Karpas-422 (cell line): ENCODE results near the gene PREX1. TPM values are rescaled to one million over a fixed set of nuclear protein-coding genes. Genes with fewer than 3 reads are reported as not detected.

Experiments used
- DNase-seq: peaks from one replicate; pipeline ENCODE4 v3.0.0-alpha.2; 2015
- H2AFZ ChIP-seq: fragments of 200-600 bp; sonication (generic); 2 replicates; pipeline ENCODE4 v1.6.1; 2014; ENCODE audit warnings: antibody characterized with exemption, low read length, mixed read lengths
- H3K27ac ChIP-seq: fragments of 200-600 bp; sonication (generic); 2 replicates; pipeline ENCODE4 v1.5.1; 2014; ENCODE audit warnings: mild to moderate bottlenecking, low read length, moderate library complexity
- H3K27me3 ChIP-seq: fragments of 200-600 bp; sonication (generic); 2 replicates; pipeline ENCODE4 v1.6.1; 2014; ENCODE audit warnings: low read length, mixed read lengths
- H3K36me3 ChIP-seq: fragments of 200-600 bp; sonication (generic); 2 replicates; pipeline ENCODE4 v1.6.1; 2014; ENCODE audit warnings: low read length, mixed read lengths; ENCODE audit not compliant: insufficient read depth
- H3K4me1 ChIP-seq: fragments of 200-600 bp; sonication (generic); 2 replicates; pipeline ENCODE4 v1.6.1; 2014; ENCODE audit warnings: mild to moderate bottlenecking, low read length, mixed read lengths
- H3K4me2 ChIP-seq: fragments of 200-600 bp; sonication (generic); 2 replicates; pipeline ENCODE4 v1.6.1; 2014; ENCODE audit warnings: low read length, low read depth, mild to moderate bottlenecking; ENCODE audit not compliant: poor library complexity, severe bottlenecking
- H3K4me3 ChIP-seq: fragments of 200-600 bp; sonication (generic); 2 replicates; pipeline ENCODE4 v1.5.1; 2014; ENCODE audit warnings: mild to moderate bottlenecking, antibody characterized with exemption, low read length, mixed read lengths
- H3K79me2 ChIP-seq: fragments of 200-600 bp; sonication (generic); 2 replicates; pipeline ENCODE4 v1.6.1; 2014; ENCODE audit warnings: mild to moderate bottlenecking, low read length, mixed read lengths
- H3K9ac ChIP-seq: fragments of 200-600 bp; sonication (generic); 2 replicates; pipeline ENCODE4 v1.6.0; 2014; ENCODE audit warnings: low read length
- H3K9me2 ChIP-seq: fragments of 200-600 bp; sonication (generic), shearing (Covaris generic); replicated peaks from 2 replicates; pipeline ENCODE4 v1.6.0; 2014; ENCODE audit warnings: mild to moderate bottlenecking, low read length, moderate library complexity; ENCODE audit not compliant: insufficient read depth
- H3K9me3 ChIP-seq: fragments of 300-700, 200-600 bp; sonication (generic); 2 replicates; pipeline ENCODE4 v1.6.1; 2014; ENCODE audit warnings: low read length, mixed read lengths
- H4K20me1 ChIP-seq: fragments of 200-600 bp; sonication (generic); 2 replicates; pipeline ENCODE4 v1.6.1; 2014; ENCODE audit warnings: mild to moderate bottlenecking, antibody characterized with exemption, low read length, low read depth; ENCODE audit not compliant: insufficient read depth
- total RNA-seq: library from RNA; depleted of rRNA; stranded (reverse); fragments of >200 nt; shearing (Covaris generic); gene quantifications from 2 replicates; pipeline ENCODE4 v1.2.3, GENCODE V29; 2014; ENCODE audit warnings: low replicate concordance

Gene PREX1
- total RNA-seq, 1 experiment from 2014 or later, result not detected

DNA sequence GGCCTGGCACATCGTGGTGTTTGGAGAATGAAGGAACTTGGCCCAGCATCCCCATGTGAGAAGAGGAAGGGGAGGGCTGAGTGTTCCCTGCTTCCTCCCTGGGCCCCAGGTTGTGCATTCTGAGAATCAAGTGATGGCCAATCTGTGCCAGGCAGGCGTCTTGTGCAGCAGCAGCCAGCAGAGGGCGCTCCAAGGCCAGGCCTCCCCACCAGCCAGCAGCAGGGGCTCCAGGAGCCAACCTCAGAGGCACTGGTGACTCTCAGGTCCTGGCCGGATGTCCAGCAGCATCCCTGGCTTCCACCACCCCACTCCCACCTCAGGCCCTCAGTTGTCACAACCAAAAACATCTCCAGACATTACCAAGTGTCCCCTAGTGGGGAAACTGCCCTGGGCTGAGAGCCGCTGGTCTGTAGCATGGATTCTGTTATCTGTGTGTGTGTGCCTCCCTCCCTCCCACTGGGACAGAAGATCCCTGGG, 192.0 kb downstream of the PREX1 start:
- H4K20me1 ChIP-seq, result no peaks in the 10 kb centered on the region
- H3K4me3 ChIP-seq, result no peak overlapping the region
- H3K9me3 ChIP-seq, result no peaks in the 10 kb centered on the region
- H3K9me2 ChIP-seq, result no peaks in the 10 kb centered on the region
- no peak overlapping the region for H3K4me2 ChIP-seq
- H2AFZ ChIP-seq, result no peak overlapping the region
- no peak overlapping the region for H3K9ac ChIP-seq
- H3K36me3 ChIP-seq, result no peaks in the 10 kb centered on the region
- H3K27me3 ChIP-seq, result no peaks in the 10 kb centered on the region
- no peaks in the 10 kb centered on the region for H3K79me2 ChIP-seq
- DNase-seq, result peak; percentile 80
- no peak overlapping the region for H3K27ac ChIP-seq
- H3K4me1 ChIP-seq, result no peaks in the 10 kb centered on the region

DNA sequence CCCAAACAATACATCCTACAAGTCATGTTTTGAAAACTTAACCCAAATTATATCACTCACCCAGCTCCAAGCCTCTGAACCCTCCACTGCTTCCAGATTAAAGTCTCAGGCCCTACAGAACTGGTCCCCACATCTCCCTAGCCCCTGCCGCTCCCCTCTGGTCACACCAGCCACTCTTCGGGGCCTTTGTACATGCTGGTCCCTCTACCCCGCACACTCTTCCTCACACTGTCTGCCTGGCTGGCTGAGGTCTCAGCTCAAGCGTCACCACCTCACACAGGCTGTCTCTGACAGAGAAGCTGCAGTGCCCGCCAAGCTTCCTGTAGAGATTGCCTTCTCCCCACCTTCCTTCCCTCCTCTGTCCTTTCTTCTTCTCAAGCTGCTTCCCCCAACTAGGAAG, 192.4 kb downstream of the PREX1 start:
- no peak overlapping the region for H3K27ac ChIP-seq
- H3K79me2 ChIP-seq, result no peaks in the 10 kb centered on the region
- no peaks in the 10 kb centered on the region for H3K27me3 ChIP-seq
- no peaks in the 10 kb centered on the region for H3K9me3 ChIP-seq
- DNase-seq, result no peak
- no peaks in the 10 kb centered on the region for H3K9me2 ChIP-seq
- H3K4me2 ChIP-seq, result no peak overlapping the region
- H3K4me3 ChIP-seq, result no peak overlapping the region
- H2AFZ ChIP-seq, result no peak overlapping the region
- no peaks in the 10 kb centered on the region for H4K20me1 ChIP-seq
- no peaks in the 10 kb centered on the region for H3K36me3 ChIP-seq
- H3K9ac ChIP-seq, result no peak overlapping the region
- no peaks in the 10 kb centered on the region for H3K4me1 ChIP-seq

GRCh38 chr20:48634641-48635040, 193.2 kb downstream of the PREX1 start:
- Histone ChIP-seq H3K79me2 (no peaks in the 10 kb centered on the region), H3K27me3 (no peaks in the 10 kb centered on the region), H3K27ac (no peak overlapping the region), H3K4me3 (no peak overlapping the region), H3K36me3 (no peaks in the 10 kb centered on the region), H2AFZ (no peak overlapping the region), H3K9ac (no peak overlapping the region), H3K4me2 (no peak overlapping the region), H3K9me2 (no peaks in the 10 kb centered on the region), H4K20me1 (no peaks in the 10 kb centered on the region), H3K4me1 (no peaks in the 10 kb centered on the region), H3K9me3 (no peaks in the 10 kb centered on the region)
- DNase-seq, result no peak

DNA sequence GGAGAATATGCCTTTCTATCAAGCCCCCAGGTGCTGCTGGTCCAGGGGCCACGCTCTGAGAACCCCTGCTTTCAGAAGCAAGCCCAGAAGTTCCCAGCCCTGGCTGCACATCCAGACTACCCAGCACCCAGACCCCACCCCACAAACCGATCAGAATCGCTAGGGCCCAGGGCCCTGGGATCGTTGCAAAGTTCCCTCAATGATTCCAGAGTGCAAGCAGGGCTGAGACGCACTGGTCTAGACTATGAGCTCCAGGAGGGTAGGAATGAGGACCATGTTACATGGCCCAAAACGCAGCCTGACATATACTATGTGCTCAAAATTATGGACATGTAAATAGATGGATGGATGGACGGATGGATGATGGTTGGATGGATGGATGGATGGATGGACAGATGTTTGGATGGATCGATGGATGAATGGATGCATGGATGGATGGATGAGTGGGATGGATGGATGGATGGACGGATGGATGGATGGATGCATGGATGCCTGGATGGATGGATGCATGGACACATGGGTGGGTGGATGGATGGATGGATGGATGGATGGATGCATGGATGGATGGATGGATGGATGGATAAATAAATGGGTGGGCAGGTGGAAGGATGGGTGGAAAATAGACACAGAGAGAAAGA, 194.1 kb downstream of the PREX1 start:
- H3K4me2 ChIP-seq, result no peak overlapping the region
- no peak overlapping the region for H3K4me3 ChIP-seq
- H2AFZ ChIP-seq, result no peak overlapping the region
- no peaks in the 10 kb centered on the region for H3K9me2 ChIP-seq
- H3K9me3 ChIP-seq, result no peaks in the 10 kb centered on the region
- no peak for DNase-seq
- peaks cover 2% of the 10 kb centered on the region; the same call in 1 of the 2 replicates for H3K4me1 ChIP-seq
- H3K9ac ChIP-seq, result no peak overlapping the region
- no peaks in the 10 kb centered on the region for H3K79me2 ChIP-seq
- H3K36me3 ChIP-seq, result no peaks in the 10 kb centered on the region
- no peaks in the 10 kb centered on the region for H3K27me3 ChIP-seq
- H4K20me1 ChIP-seq, result no peaks in the 10 kb centered on the region
- no peak overlapping the region for H3K27ac ChIP-seq

GRCh38 chr20:48632825-48633619, 194.8 kb downstream of the PREX1 start:
- Histone ChIP-seq H4K20me1 (no peaks in the 10 kb centered on the region), H3K79me2 (no peaks in the 10 kb centered on the region), H3K9ac (no peak overlapping the region), H3K4me3 (no peak overlapping the region), H3K27me3 (no peaks in the 10 kb centered on the region), H3K9me2 (no peaks in the 10 kb centered on the region), H3K36me3 (no peaks in the 10 kb centered on the region), H3K27ac (no peak overlapping the region), H3K4me2 (no peak overlapping the region), H3K4me1 (peaks cover 5% of the 10 kb centered on the region; the same call in 1 of the 2 replicates), H3K9me3 (no peaks in the 10 kb centered on the region), H2AFZ (no peak overlapping the region)
- no peak for DNase-seq

GRCh38 chr20:48632017-48632824, 195.6 kb downstream of the PREX1 start:
- H3K36me3 ChIP-seq, result no peaks in the 10 kb centered on the region
- no peaks in the 10 kb centered on the region for H4K20me1 ChIP-seq
- H3K9me2 ChIP-seq, result no peaks in the 10 kb centered on the region
- DNase-seq, result no peak
- no peaks in the 10 kb centered on the region for H3K79me2 ChIP-seq
- H3K27me3 ChIP-seq, result no peaks in the 10 kb centered on the region
- H3K9me3 ChIP-seq, result no peaks in the 10 kb centered on the region
- H3K9ac ChIP-seq, result no peak overlapping the region
- H3K4me2 ChIP-seq, result no peak overlapping the region
- no peak overlapping the region for H2AFZ ChIP-seq
- H3K4me1 ChIP-seq, result peaks cover 5% of the 10 kb centered on the region; the same call in 1 of the 2 replicates
- H3K27ac ChIP-seq, result no peak overlapping the region
- no peak overlapping the region for H3K4me3 ChIP-seq

- Histone ChIP-seq H3K79me2 (no peaks in the 10 kb centered on the region), H3K36me3 (no peaks in the 10 kb centered on the region)
These were observed 196.4 kb downstream of the PREX1 start for GRCh38 chr20:48631114-48632016.

More at GRCh38 chr20:48631114-48632016, 196.4 kb downstream of the PREX1 start:
- H3K4me2 ChIP-seq, result no peak overlapping the region
- no peaks in the 10 kb centered on the region for H3K27me3 ChIP-seq
- DNase-seq, result no peak
- H3K4me3 ChIP-seq, result no peak overlapping the region
- H3K9me2 ChIP-seq, result no peaks in the 10 kb centered on the region
- peaks cover 5% of the 10 kb centered on the region; the same call in 1 of the 2 replicates for H3K4me1 ChIP-seq
- no peaks in the 10 kb centered on the region for H3K9me3 ChIP-seq
- no peaks in the 10 kb centered on the region for H4K20me1 ChIP-seq
- no peak overlapping the region for H3K27ac ChIP-seq
- no peak overlapping the region for H2AFZ ChIP-seq
- no peak overlapping the region for H3K9ac ChIP-seq
